GM23248 (cell line): ENCODE measurements around the gene CREBL2. TPM values are rescaled to one million over a fixed set of nuclear protein-coding genes. Genes with fewer than 3 reads are reported as not detected.
A peak's percentile ranks its signal among the peaks of the same experiment; 100 is the strongest.

Experiments used
- DNase-seq: peaks from one replicate; pipeline ENCODE4 v3.0.0-alpha.2; 2015
- H2AFZ ChIP-seq: fragments of 200-600 bp; sonication (generic); 2 replicates; pipeline ENCODE4 v1.6.1; 2016; ENCODE audit warnings: antibody characterized with exemption
- H3F3A ChIP-seq: fragments of 200-600 bp; sonication (generic); 2 replicates; pipeline ENCODE4 v1.6.1; 2016; ENCODE audit warnings: mild to moderate bottlenecking, antibody characterized with exemption, mixed run types; ENCODE audit not compliant: insufficient read depth
- H3K27ac ChIP-seq: fragments of 200-600 bp; sonication (generic); 2 replicates; pipeline ENCODE4 v1.5.1; 2016; ENCODE audit warnings: mild to moderate bottlenecking
- H3K27me3 ChIP-seq: fragments of 200-600 bp; sonication (generic); replicated peaks from 2 replicates; pipeline ENCODE4 v1.6.1; 2016; ENCODE audit warnings: mild to moderate bottlenecking; ENCODE audit not compliant: insufficient read depth
- H3K36me3 ChIP-seq: fragments of 200-600 bp; sonication (generic); 2 replicates; pipeline ENCODE4 v1.6.1; 2016; ENCODE audit warnings: low read depth, mild to moderate bottlenecking
- H3K4me1 ChIP-seq: fragments of 200-600 bp; sonication (generic); 2 replicates; pipeline ENCODE4 v1.6.1; 2016; ENCODE audit warnings: mild to moderate bottlenecking; ENCODE audit not compliant: insufficient read depth
- H3K4me2 ChIP-seq: fragments of 200-600 bp; sonication (generic); one replicate; pipeline ENCODE4 v1.6.1; 2016; ENCODE audit warnings: mild to moderate bottlenecking; ENCODE audit not compliant: unreplicated experiment
- H3K4me3 ChIP-seq: fragments of 200-600 bp; sonication (generic); 2 replicates; pipeline ENCODE4 v1.5.1; 2016; ENCODE audit warnings: mild to moderate bottlenecking
- H3K79me2 ChIP-seq: fragments of 200-600 bp; sonication (generic); 2 replicates; pipeline ENCODE4 v1.6.1; 2016; ENCODE audit warnings: mild to moderate bottlenecking; ENCODE audit not compliant: insufficient read depth
- H3K9ac ChIP-seq: fragments of 200-600 bp; sonication (generic); 2 replicates; pipeline ENCODE4 v1.6.1; 2016; ENCODE audit warnings: mild to moderate bottlenecking
- H3K9me2 ChIP-seq: fragments of 200-600 bp; sonication (generic); 2 replicates; pipeline ENCODE4 v1.6.1; 2016; ENCODE audit warnings: mixed run types, mild to moderate bottlenecking, moderate library complexity; ENCODE audit not compliant: insufficient read depth
- H3K9me3 ChIP-seq: fragments of 200-600 bp; sonication (generic); one replicate; pipeline ENCODE4 v1.6.1; 2017; ENCODE audit warnings: low read depth
- H4K20me1 ChIP-seq: fragments of 200-600 bp; sonication (generic); 2 replicates; pipeline ENCODE4 v1.6.0; 2016; ENCODE audit not compliant: insufficient read depth
- EZH2 ChIP-seq: fragments of 200-600 bp; sonication (generic); IDR thresholded peaks from 2 replicates; pipeline ENCODE4 v1.6.1; 2018; ENCODE audit warnings: antibody characterized with exemption, mild to moderate bottlenecking; ENCODE audit not compliant: insufficient read depth, poor library complexity, severe bottlenecking
- EZH2phosphoT487 ChIP-seq: fragments of 200-600 bp; sonication (generic); IDR thresholded peaks from 2 replicates; pipeline ENCODE4 v1.6.1; 2018; ENCODE audit warnings: antibody characterized with exemption, moderate library complexity, mild to moderate bottlenecking, low read depth; ENCODE audit not compliant: insufficient read depth
- WGBS, 2 experiments: methylation state at CpG; one replicate each; pipeline ENCODE4 v1.1.6; 2015 to 2017; ENCODE audit warnings: low lambda C conversion rate in 2 of 2, low coverage in 1 of 2; ENCODE audit errors: missing lambda C conversion rate in 2 of 2; 5-methylcytosine and 5-hydroxymethylcytosine counted together
- in situ Hi-C: fragments of 300-500 bp; cut with MboI; formaldehyde crosslinking; loops from 2 replicates; pipeline ENCODE4 v1.15.0; 2020
- polyA plus RNA-seq: library from polyadenylated mRNA; unstranded; fragments of >200 nt; fragmentation: Nextera tagmentation; extraction: Ambion mirVana; gene quantifications from 2 replicates; pipeline ENCODE4 v1.2.1, GENCODE V29; 2016
- total RNA-seq: library from RNA; depleted of rRNA; stranded (reverse); fragments of >200 nt; shearing (Covaris generic); gene quantifications from 2 replicates; pipeline ENCODE4 v1.2.3, GENCODE V29; 2014

The CREBL2 gene
- total and polyA plus RNA-seq, 2 experiments from 2014 or later: 23.4 to 38.4 TPM

GRCh38 chr12:12671850-12672660, 60.4 kb downstream of the CREBL2 start:
- Histone ChIP-seq H3K36me3 (no peaks in the 10 kb centered on the region), H3F3A (peaks cover 7% of the 10 kb centered on the region; the same call in 1 of the 2 replicates), H3K4me2 (peak overlapping the region; percentile 37), H3K9me2 (no peaks in the 10 kb centered on the region), H3K27ac (no peak overlapping the region), H3K79me2 (no peaks in the 10 kb centered on the region), H4K20me1 (no peaks in the 10 kb centered on the region), H3K27me3 (no peaks in the 10 kb centered on the region), H2AFZ (no peak overlapping the region; the same call in 1 of the 2 replicates), H3K4me3 (no peak overlapping the region), H3K9ac (no peak overlapping the region), H3K4me1 (peaks cover 19% of the 10 kb centered on the region), H3K9me3 (no peaks in the 10 kb centered on the region)
- DNase-seq: peak; percentile 74
- TF ChIP-seq EZH2 (no peak), EZH2phosphoT487 (no peak)
- WGBS, 2 experiments: 35 to 41% methylated on average over 8 of the region's 8 CpGs
- in situ Hi-C loops: no loop called here

- Histone ChIP-seq H3K27ac (no peak overlapping the region), H3K9me2 (no peaks in the 10 kb centered on the region), H3F3A (peaks cover 7% of the 10 kb centered on the region; the same call in 1 of the 2 replicates), H3K36me3 (no peaks in the 10 kb centered on the region), H3K4me2 (no peak overlapping the region), H3K9ac (no peak overlapping the region), H3K79me2 (no peaks in the 10 kb centered on the region), H3K27me3 (no peaks in the 10 kb centered on the region), H4K20me1 (no peaks in the 10 kb centered on the region), H3K9me3 (no peaks in the 10 kb centered on the region), H3K4me3 (no peak overlapping the region), H3K4me1 (peaks cover 19% of the 10 kb centered on the region), H2AFZ (no peak overlapping the region)
- WGBS, 2 experiments: 76 to 77% methylated on average over 3 of the region's 3 CpGs
- in situ Hi-C loops: no loop called here
- DNase-seq: no peak
- no peak for TF ChIP-seq EZH2
- TF ChIP-seq EZH2phosphoT487: no peak
Measured at GRCh38 chr12:12673296-12673695, 61.6 kb downstream of the CREBL2 start.

- Histone ChIP-seq H4K20me1 (no peaks in the 10 kb centered on the region), H3K27me3 (no peaks in the 10 kb centered on the region), H3K9me3 (no peaks in the 10 kb centered on the region), H2AFZ (no peak overlapping the region), H3K27ac (no peak overlapping the region), H3K4me1 (peaks cover 16% of the 10 kb centered on the region), H3K9me2 (no peaks in the 10 kb centered on the region), H3F3A (peaks cover 7% of the 10 kb centered on the region; the same call in 1 of the 2 replicates), H3K4me3 (no peak overlapping the region), H3K4me2 (no peak overlapping the region), H3K79me2 (no peaks in the 10 kb centered on the region), H3K9ac (no peak overlapping the region), H3K36me3 (no peaks in the 10 kb centered on the region)
- no peak for DNase-seq
- TF ChIP-seq EZH2 (no peak), EZH2phosphoT487 (no peak)
- 5 to 12% methylated on average over 3 of the region's 3 CpGs for WGBS, 2 experiments
- in situ Hi-C loops: no loop called here
Measured at GRCh38 chr12:12676605-12677004, 64.9 kb downstream of the CREBL2 start.

GRCh38 chr12:12681061-12681765, 69.5 kb downstream of the CREBL2 start:
- Histone ChIP-seq H3K9me2 (no peaks in the 10 kb centered on the region), H3K79me2 (no peaks in the 10 kb centered on the region), H3K27me3 (no peaks in the 10 kb centered on the region), H3K36me3 (no peaks in the 10 kb centered on the region), H3K4me3 (no peak overlapping the region), H3K4me2 (no peak overlapping the region), H3K9ac (no peak overlapping the region), H2AFZ (no peak overlapping the region), H4K20me1 (no peaks in the 10 kb centered on the region), H3K27ac (no peak overlapping the region), H3K4me1 (peaks cover 2% of the 10 kb centered on the region), H3F3A (peaks cover 3% of the 10 kb centered on the region), H3K9me3 (no peaks in the 10 kb centered on the region)
- in situ Hi-C loops: no loop called here
- no peak for TF ChIP-seq EZH2
- TF ChIP-seq EZH2phosphoT487: no peak
- no peak for DNase-seq
- 68 to 71% methylated on average over 5 of the region's 5 CpGs for WGBS, 2 experiments
